Coronary artery (tissue), 2 donors: Measurements from ENCODE around the gene FAM3A.
A peak's percentile ranks its signal among the peaks of the same experiment; 100 is the strongest.

Experiments used
- DNase-seq: peaks from one replicate; pipeline ENCODE4 v3.0.0-alpha.2; 2017; ENCODE audit warnings: low spot score
- H3K27ac ChIP-seq, 2 donors: fragments of 200-600 bp; sonication (generic); one replicate each; pipeline ENCODE4 v1.5.1; 2016 to 2019
- H3K4me3 ChIP-seq: fragments of 200-600 bp; sonication (generic); 2 replicates; pipeline ENCODE4 v1.5.1; 2016; ENCODE audit warnings: mild to moderate bottlenecking, moderate library complexity
- CTCF ChIP-seq: fragments of 200-600 bp; sonication (generic); IDR thresholded peaks from one replicate; pipeline ENCODE4 v1.5.1; 2019; ENCODE audit warnings: antibody characterized with exemption

FAM3A gene

GRCh38 chrX:154539077-154539476 is 23.0 kb upstream of the FAM3A start:
- no peak for TF ChIP-seq CTCF
- no peak for DNase-seq
- H3K4me3 ChIP-seq, result no peak overlapping the region
- no peak overlapping the region for H3K27ac ChIP-seq

GRCh38 chrX:154535892-154536291 is 19.9 kb upstream of the FAM3A start:
- no peak for TF ChIP-seq CTCF
- DNase-seq, result no peak
- no peak overlapping the region for H3K4me3 ChIP-seq
- H3K27ac ChIP-seq, result no peak overlapping the region

- Histone ChIP-seq H3K27ac (peak overlapping the region in 1 of 2 donors; percentile 67), H3K4me3 (no peak overlapping the region)
- peak; percentile 99 for TF ChIP-seq CTCF
- peak; percentile 89 for DNase-seq
These were observed 18.7 kb upstream of the FAM3A start for GRCh38 chrX:154534526-154535322.

GRCh38 chrX:154532690-154533089 is 16.7 kb upstream of the FAM3A start:
- H3K27ac ChIP-seq, result no peak overlapping the region
- H3K4me3 ChIP-seq, result no peak overlapping the region
- DNase-seq, result no peak
- TF ChIP-seq CTCF, result no peak

GRCh38 chrX:154531626-154532025 is 15.6 kb upstream of the FAM3A start:
- TF ChIP-seq CTCF, result no peak
- no peak overlapping the region for H3K4me3 ChIP-seq
- H3K27ac ChIP-seq, result peak overlapping the region; percentile 36 to 86
- peak; percentile 86 for DNase-seq

- H3K27ac ChIP-seq, result peak overlapping the region in 1 of 2 donors; percentile 86
- TF ChIP-seq CTCF, result no peak
- H3K4me3 ChIP-seq, result no peak overlapping the region
- no peak for DNase-seq
These were observed 14.3 kb upstream of the FAM3A start for GRCh38 chrX:154530286-154530685.

- DNase-seq, result no peak
- no peak overlapping the region for H3K4me3 ChIP-seq
- no peak for TF ChIP-seq CTCF
- peak overlapping the region in 1 of 2 donors; percentile 56 for H3K27ac ChIP-seq
These were observed 13.2 kb upstream of the FAM3A start for GRCh38 chrX:154529206-154529612.
